ENCODE data around the gene SLCO6A1. TPM values are rescaled to one million over a fixed set of nuclear protein-coding genes. Genes with fewer than 3 reads are reported as not detected.

SLCO6A1 gene
- total RNA-seq, result not detected
- polyA plus RNA-seq (ENCODE audit: insufficient read length in 2 of 2), result not detected
- long read RNA-seq, donor 1, result 0 reads
- long read RNA-seq, donor 2, result 0 reads
- long read RNA-seq, donor 3, result 0 reads
- long read RNA-seq, donor 4, result 0 reads

- H3K36me3 ChIP-seq (ENCODE audit: control insufficient read depth, insufficient read depth, low read length), result no peaks in the 10 kb centered on the region
- H3K27me3 ChIP-seq (ENCODE audit: control insufficient read depth, insufficient read depth, low read length), result no peaks in the 10 kb centered on the region
- DNase-seq (ENCODE audit: low read depth in 4 of 6, low spot score in 6 of 6), result no peak
- 93% methylated on average over 43 of the region's 43 CpGs for WGBS (ENCODE audit: insufficient coverage)
- no peaks in the 10 kb centered on the region for H3K4me1 ChIP-seq (ENCODE audit: control insufficient read depth, insufficient read depth, low read length)
- no peaks in the 10 kb centered on the region for H3K9me3 ChIP-seq (ENCODE audit: control insufficient read depth, insufficient read depth, low read length)
- no peak within 1 kb of the TSS for H3K4me3 ChIP-seq (ENCODE audit: low read depth, low read length)
- H3K27ac ChIP-seq (ENCODE audit: low read depth, low read length), result no peak within 1 kb of the TSS
Observed at GRCh38 chr5:102498271-102499034, at the start of gene SLCO6A1. Gene SLCO6A1 (minus strand): TSS chr5:102499001. CDS start chr5:102498844, 157 bp downstream.

GRCh38 chr5:102547141-102548035 is 48.6 kb upstream of the SLCO6A1 start:
- no peaks in the 10 kb centered on the region for H3K4me1 ChIP-seq (ENCODE audit: control insufficient read depth, insufficient read depth, low read length)
- no peak overlapping the region for H3K27ac ChIP-seq (ENCODE audit: low read depth, low read length)
- no peaks in the 10 kb centered on the region for H3K36me3 ChIP-seq (ENCODE audit: control insufficient read depth, insufficient read depth, low read length)
- peak in 1 of 6 donors; percentile 67 for DNase-seq (ENCODE audit: low read depth in 4 of 6, low spot score in 6 of 6)
- H3K27me3 ChIP-seq (ENCODE audit: control insufficient read depth, insufficient read depth, low read length), result no peaks in the 10 kb centered on the region
- H3K4me3 ChIP-seq (ENCODE audit: low read depth, low read length), result no peak overlapping the region
- no peaks in the 10 kb centered on the region for H3K9me3 ChIP-seq (ENCODE audit: control insufficient read depth, insufficient read depth, low read length)
- 83% methylated on average over 1 of the region's 4 CpGs for WGBS (ENCODE audit: insufficient coverage)

GRCh38 chr5:102545175-102545574 is 46.4 kb upstream of the SLCO6A1 start:
- H3K36me3 ChIP-seq (ENCODE audit: control insufficient read depth, insufficient read depth, low read length), result no peaks in the 10 kb centered on the region
- no peak overlapping the region for H3K27ac ChIP-seq (ENCODE audit: low read depth, low read length)
- no peak overlapping the region for H3K4me3 ChIP-seq (ENCODE audit: low read depth, low read length)
- 58% methylated on average over 5 of the region's 6 CpGs for WGBS (ENCODE audit: insufficient coverage)
- no peaks in the 10 kb centered on the region for H3K4me1 ChIP-seq (ENCODE audit: control insufficient read depth, insufficient read depth, low read length)
- H3K9me3 ChIP-seq (ENCODE audit: control insufficient read depth, insufficient read depth, low read length), result no peaks in the 10 kb centered on the region
- no peak for DNase-seq (ENCODE audit: low read depth in 4 of 6, low spot score in 6 of 6)
- no peaks in the 10 kb centered on the region for H3K27me3 ChIP-seq (ENCODE audit: control insufficient read depth, insufficient read depth, low read length)

GRCh38 chr5:102542057-102542456 is 43.3 kb upstream of the SLCO6A1 start:
- Histone ChIP-seq H3K27me3 (ENCODE audit: control insufficient read depth, insufficient read depth, low read length) (no peaks in the 10 kb centered on the region), H3K9me3 (ENCODE audit: control insufficient read depth, insufficient read depth, low read length) (no peaks in the 10 kb centered on the region), H3K4me1 (ENCODE audit: control insufficient read depth, insufficient read depth, low read length) (no peaks in the 10 kb centered on the region), H3K4me3 (ENCODE audit: low read depth, low read length) (no peak overlapping the region), H3K36me3 (ENCODE audit: control insufficient read depth, insufficient read depth, low read length) (no peaks in the 10 kb centered on the region), H3K27ac (ENCODE audit: low read depth, low read length) (no peak overlapping the region)
- no CpG with 5 or more reads among the region's 1 CpG for WGBS (ENCODE audit: insufficient coverage)
- DNase-seq (ENCODE audit: low read depth in 4 of 6, low spot score in 6 of 6), result no peak

GRCh38 chr5:102539996-102540728 is 41.4 kb upstream of the SLCO6A1 start:
- H3K27ac ChIP-seq (ENCODE audit: low read depth, low read length), result no peak overlapping the region
- H3K9me3 ChIP-seq (ENCODE audit: control insufficient read depth, insufficient read depth, low read length), result no peaks in the 10 kb centered on the region

GRCh38 chr5:102539562-102539961 is 40.8 kb upstream of the SLCO6A1 start:
- Histone ChIP-seq H3K36me3 (ENCODE audit: control insufficient read depth, insufficient read depth, low read length) (no peaks in the 10 kb centered on the region), H3K4me3 (ENCODE audit: low read depth, low read length) (no peak overlapping the region), H3K4me1 (ENCODE audit: control insufficient read depth, insufficient read depth, low read length) (no peaks in the 10 kb centered on the region), H3K27ac (ENCODE audit: low read depth, low read length) (no peak overlapping the region), H3K9me3 (ENCODE audit: control insufficient read depth, insufficient read depth, low read length) (no peaks in the 10 kb centered on the region), H3K27me3 (ENCODE audit: control insufficient read depth, insufficient read depth, low read length) (no peaks in the 10 kb centered on the region)
- DNase-seq (ENCODE audit: low read depth in 4 of 6, low spot score in 6 of 6), result peak in 1 of 6 donors; percentile 32
- WGBS (ENCODE audit: insufficient coverage), result 33% methylated on average over 1 of the region's 1 CpG

More at GRCh38 chr5:102539996-102540728, 41.4 kb upstream of the SLCO6A1 start:
- Histone ChIP-seq H3K4me3 (ENCODE audit: low read depth, low read length) (no peak overlapping the region), H3K36me3 (ENCODE audit: control insufficient read depth, insufficient read depth, low read length) (no peaks in the 10 kb centered on the region), H3K4me1 (ENCODE audit: control insufficient read depth, insufficient read depth, low read length) (no peaks in the 10 kb centered on the region), H3K27me3 (ENCODE audit: control insufficient read depth, insufficient read depth, low read length) (no peaks in the 10 kb centered on the region)
- WGBS (ENCODE audit: insufficient coverage), result no CpG with 5 or more reads among the region's 5 CpGs
- DNase-seq (ENCODE audit: low read depth in 4 of 6, low spot score in 6 of 6), result peak in 1 of 6 donors; percentile 27

GRCh38 chr5:102537011-102537410 is 38.2 kb upstream of the SLCO6A1 start:
- no peaks in the 10 kb centered on the region for H3K27me3 ChIP-seq (ENCODE audit: control insufficient read depth, insufficient read depth, low read length)
- H3K36me3 ChIP-seq (ENCODE audit: control insufficient read depth, insufficient read depth, low read length), result no peaks in the 10 kb centered on the region
- no peaks in the 10 kb centered on the region for H3K9me3 ChIP-seq (ENCODE audit: control insufficient read depth, insufficient read depth, low read length)
- no peaks in the 10 kb centered on the region for H3K4me1 ChIP-seq (ENCODE audit: control insufficient read depth, insufficient read depth, low read length)
- no CpG with 5 or more reads among the region's 1 CpG for WGBS (ENCODE audit: insufficient coverage)
- no peak overlapping the region for H3K27ac ChIP-seq (ENCODE audit: low read depth, low read length)
- H3K4me3 ChIP-seq (ENCODE audit: low read depth, low read length), result no peak overlapping the region
- DNase-seq (ENCODE audit: low read depth in 4 of 6, low spot score in 6 of 6), result no peak

- Histone ChIP-seq H3K4me1 (ENCODE audit: control insufficient read depth, insufficient read depth, low read length) (no peaks in the 10 kb centered on the region), H3K36me3 (ENCODE audit: control insufficient read depth, insufficient read depth, low read length) (no peaks in the 10 kb centered on the region), H3K27me3 (ENCODE audit: control insufficient read depth, insufficient read depth, low read length) (no peaks in the 10 kb centered on the region), H3K4me3 (ENCODE audit: low read depth, low read length) (no peak overlapping the region), H3K9me3 (ENCODE audit: control insufficient read depth, insufficient read depth, low read length) (no peaks in the 10 kb centered on the region), H3K27ac (ENCODE audit: low read depth, low read length) (no peak overlapping the region)
- DNase-seq (ENCODE audit: low read depth in 4 of 6, low spot score in 6 of 6), result peak in 2 of 6 donors; percentile 33 to 72
Observed at GRCh38 chr5:102536323-102536928, 37.6 kb upstream of the SLCO6A1 start.

GRCh38 chr5:102532123-102532522 is 33.3 kb upstream of the SLCO6A1 start:
- DNase-seq (ENCODE audit: low read depth in 4 of 6, low spot score in 6 of 6), result no peak

More at GRCh38 chr5:102532123-102532522, 33.3 kb upstream of the SLCO6A1 start:
- no CpG with 5 or more reads among the region's 4 CpGs for WGBS (ENCODE audit: insufficient coverage)
- Histone ChIP-seq H3K36me3 (ENCODE audit: control insufficient read depth, insufficient read depth, low read length) (no peaks in the 10 kb centered on the region), H3K4me3 (ENCODE audit: low read depth, low read length) (no peak overlapping the region), H3K27ac (ENCODE audit: low read depth, low read length) (no peak overlapping the region), H3K9me3 (ENCODE audit: control insufficient read depth, insufficient read depth, low read length) (no peaks in the 10 kb centered on the region), H3K27me3 (ENCODE audit: control insufficient read depth, insufficient read depth, low read length) (no peaks in the 10 kb centered on the region), H3K4me1 (ENCODE audit: control insufficient read depth, insufficient read depth, low read length) (no peaks in the 10 kb centered on the region)

Data from spinal cord (tissue), 10 donors.